UCSD-AML1 (cell line): ENCODE data around the gene DPAGT1.
"Not testable (repeated sequence)": the region's sequence is repeated elsewhere in the genome, so short reads cannot be mapped to it uniquely, and the experiment has no call there.

Experiments
- DNase-seq: peaks from one replicate; lab custom pipeline; 2025; ENCODE audit not compliant: unreplicated experiment; lab: John Stamatoyannopoulos, UW

Gene DPAGT1

GRCh38 chr11:119101759-119102423 lies at the start of gene DPAGT1:
Gene DPAGT1, minus strand, starts transcription at chr11:119101853. Its CDS starts 198 bp downstream, at chr11:119101655.
- DNase-seq = peak; percentile 85

- no peak for DNase-seq
These were observed 48.2 kb upstream of the DPAGT1 start for GRCh38 chr11:119149786-119150275.

- DNase-seq = no peak
These were observed 47.5 kb upstream of the DPAGT1 start, which contains the start of gene ABCG4 for GRCh38 chr11:119149018-119149785. Gene ABCG4, plus strand, starts transcription at chr11:119149052. Its CDS starts 914 bp downstream, at chr11:119149966.

- no peak for DNase-seq
These were observed 47.0 kb upstream of the DPAGT1 start for GRCh38 chr11:119148720-119149017.

- DNase-seq = no peak
These were observed 46.1 kb upstream of the DPAGT1 start for GRCh38 chr11:119147604-119148333.

DNA sequence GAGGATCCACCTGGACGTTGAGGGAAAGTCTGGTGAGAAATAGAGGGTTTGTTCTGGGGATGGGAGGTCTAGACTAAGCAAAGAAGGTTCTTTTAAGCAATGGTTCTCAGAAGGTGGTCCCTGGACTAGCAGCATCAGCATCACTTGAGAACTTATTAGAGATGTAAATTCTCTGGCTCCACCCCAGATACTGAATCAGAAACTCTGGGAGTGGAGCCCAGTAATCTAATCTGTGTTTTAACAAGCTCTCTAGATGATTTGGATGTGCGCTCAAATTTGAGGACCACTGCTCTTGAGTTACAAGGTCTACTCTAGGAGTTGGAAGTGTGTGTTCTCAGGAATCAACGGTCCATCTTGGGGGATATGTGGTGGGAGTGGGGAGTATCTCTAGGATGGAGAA lies 43.9 kb upstream of the DPAGT1 start:
- no peak for DNase-seq

- DNase-seq = peak; percentile 58
These were observed 43.3 kb upstream of the DPAGT1 start for GRCh38 chr11:119144825-119145486.

DNA sequence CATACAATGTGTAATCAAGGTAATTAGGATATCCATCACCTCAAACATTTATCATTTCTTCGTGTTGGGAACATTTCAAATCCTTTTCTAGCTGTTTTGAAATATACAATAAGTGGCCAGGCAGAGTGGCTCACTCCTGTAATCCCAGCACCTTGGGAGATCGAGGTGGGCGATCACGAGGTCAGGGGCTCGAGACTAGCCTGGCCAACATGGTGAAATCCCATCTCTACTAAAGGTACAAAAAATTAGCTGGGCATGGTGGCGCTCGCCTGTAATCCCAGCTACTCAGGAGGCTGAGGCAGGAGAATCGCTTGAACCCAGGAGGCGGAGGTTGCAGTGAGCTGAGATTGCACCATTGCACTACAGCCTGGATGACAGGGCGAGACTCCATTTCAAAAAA lies 37.6 kb upstream of the DPAGT1 start:
- DNase-seq = not testable (repeated sequence)

GRCh38 chr11:119134389-119134978 lies 32.8 kb upstream of the DPAGT1 start:
- peak; percentile 41 for DNase-seq

DNA sequence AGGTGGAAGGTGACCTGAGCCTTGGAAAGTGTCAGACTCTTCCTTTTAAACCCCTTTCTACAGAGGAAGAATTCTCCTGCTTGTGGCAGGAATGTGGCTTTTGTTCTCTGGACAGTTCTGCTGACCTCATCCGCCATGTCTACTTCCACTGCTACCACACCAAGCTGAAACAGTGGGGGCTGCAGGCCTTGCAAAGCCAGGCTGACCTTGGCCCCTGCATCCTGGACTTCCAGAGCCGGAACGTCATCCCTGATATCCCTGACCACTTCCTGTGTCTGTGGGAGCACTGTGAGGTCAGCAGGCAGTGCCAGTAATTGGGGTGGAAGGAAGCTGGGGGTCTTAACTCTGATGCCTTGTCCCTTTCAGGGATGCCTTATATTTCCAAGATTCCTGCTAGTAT lies 29.0 kb upstream of the DPAGT1 start:
- peak; percentile 24 for DNase-seq

DNA sequence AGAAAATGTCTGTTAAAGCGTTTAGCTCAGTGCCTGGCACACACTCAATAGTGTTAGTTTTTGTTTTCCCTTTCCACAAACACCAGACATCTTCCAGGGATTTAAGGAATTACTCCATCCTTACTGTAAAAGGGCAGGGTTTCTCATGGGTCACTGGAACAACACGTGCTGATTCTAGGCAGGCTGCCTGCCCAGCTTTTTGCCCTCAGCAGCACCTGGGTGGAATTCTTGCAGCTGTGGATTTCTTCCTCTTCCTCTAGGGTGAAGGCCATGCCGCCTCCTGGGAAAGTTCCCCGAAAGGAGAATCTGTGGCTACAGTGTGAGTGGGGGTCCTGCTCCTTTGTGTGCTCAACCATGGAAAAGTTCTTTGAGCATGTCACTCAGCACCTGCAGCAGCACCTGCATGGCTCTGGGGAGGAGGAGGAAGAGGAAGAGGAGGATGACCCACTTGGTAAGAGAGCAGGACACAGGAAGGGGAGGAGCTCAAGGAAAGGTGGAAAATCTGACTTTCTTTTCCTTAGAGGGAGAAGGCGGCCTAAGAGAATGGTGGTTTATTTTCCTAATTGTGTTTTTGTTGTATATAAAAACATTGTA lies 25.1 kb upstream of the DPAGT1 start:
- no peak for DNase-seq

DNA sequence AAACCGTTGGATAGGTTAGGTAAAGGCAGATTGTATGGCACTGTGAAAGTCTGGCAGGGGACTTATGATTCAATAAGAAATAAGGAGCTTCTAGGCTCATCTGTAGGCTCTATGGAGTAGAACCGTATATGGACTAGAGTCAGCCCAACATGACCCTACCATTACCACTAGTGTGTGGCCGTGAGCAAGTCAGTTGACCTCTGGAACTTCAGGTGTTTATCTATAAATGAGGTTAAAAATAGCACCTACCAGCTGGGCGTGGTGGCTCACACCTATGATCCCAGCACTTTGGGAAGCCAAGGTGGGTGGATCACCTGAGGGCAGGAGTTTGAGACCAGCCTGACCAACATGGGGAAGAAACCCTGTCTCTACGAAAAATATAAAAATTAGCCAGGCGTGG lies 24.2 kb upstream of the DPAGT1 start:
- no peak for DNase-seq

- DNase-seq = no peak
These were observed 20.1 kb upstream of the DPAGT1 start for GRCh38 chr11:119121811-119122124.

DNA sequence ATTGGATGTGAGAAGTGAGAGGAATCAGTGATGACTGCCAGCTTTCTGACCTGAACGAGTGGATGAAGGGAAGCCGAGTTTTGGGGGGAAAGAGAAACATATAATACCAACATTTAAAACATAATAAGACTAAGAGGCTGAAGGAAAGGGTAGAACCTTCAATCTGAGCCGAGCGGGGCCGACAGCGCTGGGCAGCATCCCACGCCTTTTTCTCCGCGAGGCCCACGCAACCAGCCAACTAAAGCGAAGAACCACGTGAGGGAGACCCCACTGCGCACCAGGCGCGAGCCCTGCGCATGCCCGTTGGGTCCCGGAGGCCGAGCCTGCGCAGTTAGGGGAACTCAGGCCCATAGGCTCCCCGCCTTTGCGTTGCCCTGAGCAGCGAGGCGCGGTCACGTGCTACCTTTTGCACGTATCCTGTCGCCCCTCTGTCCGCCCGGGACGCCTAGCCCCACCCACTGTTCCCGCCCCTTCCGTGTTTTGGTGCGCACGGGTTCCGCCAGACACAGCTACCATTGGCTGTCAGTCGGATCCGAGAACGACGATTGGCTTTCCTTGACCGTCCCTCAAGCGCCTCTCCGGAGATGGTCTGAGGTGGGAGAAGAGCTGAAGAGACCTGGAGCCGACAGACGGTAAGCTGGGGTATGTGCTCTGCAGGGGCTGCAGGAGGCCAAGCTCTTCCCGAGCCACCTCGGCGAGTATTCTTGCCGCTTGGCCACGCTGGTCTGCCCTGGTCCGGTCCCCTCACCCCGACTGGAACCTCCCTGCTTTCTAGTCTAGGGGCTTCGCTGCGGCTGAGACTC lies 19.6 kb upstream of the DPAGT1 start, which contains the start of gene HINFP:
HINFP (plus strand) TSS at position 573 of the 803 bp plus-strand sequence. CDS start 5,365 bp downstream, outside the sequence.
- peak; percentile 100 for DNase-seq

GRCh38 chr11:119120639-119121007 lies 19.0 kb upstream of the DPAGT1 start:
- DNase-seq = no peak

DNA sequence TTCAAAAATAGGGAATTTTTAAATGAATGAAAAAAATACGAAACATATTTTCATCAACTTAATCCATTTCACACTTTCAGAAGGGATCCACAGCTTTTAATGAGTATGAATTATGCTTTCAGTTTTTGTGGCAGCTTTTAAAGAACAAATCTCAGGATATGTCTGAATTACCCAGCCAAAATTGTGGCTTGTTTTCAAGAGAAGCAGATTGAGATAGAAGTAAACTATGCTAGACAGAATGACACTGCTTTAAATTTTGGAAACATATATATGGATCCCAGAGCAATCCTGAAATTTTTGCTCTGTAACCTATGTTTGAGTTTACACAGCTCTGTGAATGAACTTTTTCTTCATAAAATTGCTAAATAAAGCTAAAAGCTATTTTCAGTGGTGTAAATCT lies 17.3 kb upstream of the DPAGT1 start:
- DNase-seq = no peak

- no peak for DNase-seq
These were observed 16.6 kb upstream of the DPAGT1 start for GRCh38 chr11:119118227-119118626.

DNA sequence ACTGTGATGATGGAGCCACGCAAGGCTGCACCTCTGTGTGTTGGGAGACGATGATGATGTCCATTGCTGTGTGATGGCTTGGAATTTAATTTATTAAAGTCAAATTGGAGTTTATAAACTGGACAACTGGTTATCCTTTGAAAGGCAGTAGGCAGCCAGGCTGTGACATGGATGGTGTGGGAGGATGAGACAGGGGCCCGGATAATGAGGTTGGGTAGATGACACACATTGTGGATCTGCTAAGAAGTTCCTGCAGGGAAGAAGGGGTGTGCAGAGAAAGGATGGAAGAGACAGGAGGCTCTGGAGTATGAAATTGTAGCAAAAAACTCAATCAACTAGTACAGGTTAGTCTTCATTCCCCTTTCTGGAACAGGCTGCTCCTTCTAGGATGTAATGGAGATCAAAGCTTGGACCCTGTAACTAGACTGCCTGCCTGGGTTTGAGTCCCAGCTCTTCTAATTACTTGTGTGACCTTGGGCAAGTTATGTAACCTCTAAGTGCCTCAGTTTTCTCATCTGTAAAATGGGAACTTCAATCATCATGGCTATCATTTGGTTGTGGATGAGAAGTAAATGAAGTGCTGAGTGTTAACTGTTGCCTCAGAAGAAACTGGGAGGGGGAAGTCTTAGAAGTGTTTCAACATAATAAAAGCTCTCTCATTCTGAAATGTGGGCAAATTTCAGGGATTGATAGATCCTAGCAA lies 15.5 kb upstream of the DPAGT1 start:
- DNase-seq = no peak

GRCh38 chr11:119116601-119117000 lies 14.9 kb upstream of the DPAGT1 start:
- no peak for DNase-seq
